Measurements from ENCODE around the gene MPND. TPM values are rescaled to one million over a fixed set of nuclear protein-coding genes. Genes with fewer than 3 reads are reported as not detected.

MPND gene
- total and polyA plus RNA-seq, 5 donors from 2014 or later = 4.9 to 12.2 (median 5.9) TPM

GRCh38 chr19:4361152-4362046, 18.0 kb downstream of the MPND start:
- Histone ChIP-seq H3K4me3 (ENCODE audit: low read depth, low read length) (no peak overlapping the region), H3K27me3 (ENCODE audit: control insufficient read depth, insufficient read depth, low read length) (no peaks in the 10 kb centered on the region), H3K36me3 (ENCODE audit: control insufficient read depth, insufficient read depth, low read length) (peaks cover 50% of the 10 kb centered on the region), H3K4me1 (ENCODE audit: control insufficient read depth, insufficient read depth, low read length, poor library complexity, severe bottlenecking) (no peaks in the 10 kb centered on the region), H3K9me3 (ENCODE audit: control insufficient read depth in 2 of 2, low read length in 2 of 2) (no peaks in the 10 kb centered on the region), H3K27ac (ENCODE audit: insufficient read depth, low read length, poor library complexity, severe bottlenecking) (no peak overlapping the region)
- no peaks in the 10 kb centered on the region for H3K27me3 Mint-ChIP-seq
- no peak for ATAC-seq (ENCODE audit: low read depth in 2 of 2)
- peaks cover 0 to 2% (median 0%) of the 10 kb centered on the region in 4 donors for H3K4me1 Mint-ChIP-seq
- DNase-seq = no peak
- no peak overlapping the region for H3K4me3 Mint-ChIP-seq
- H3K27ac Mint-ChIP-seq = no peak overlapping the region
- no peaks in the 10 kb centered on the region for H3K9me3 Mint-ChIP-seq
- peaks cover 6% of the 10 kb centered on the region for H3K36me3 Mint-ChIP-seq

DNA sequence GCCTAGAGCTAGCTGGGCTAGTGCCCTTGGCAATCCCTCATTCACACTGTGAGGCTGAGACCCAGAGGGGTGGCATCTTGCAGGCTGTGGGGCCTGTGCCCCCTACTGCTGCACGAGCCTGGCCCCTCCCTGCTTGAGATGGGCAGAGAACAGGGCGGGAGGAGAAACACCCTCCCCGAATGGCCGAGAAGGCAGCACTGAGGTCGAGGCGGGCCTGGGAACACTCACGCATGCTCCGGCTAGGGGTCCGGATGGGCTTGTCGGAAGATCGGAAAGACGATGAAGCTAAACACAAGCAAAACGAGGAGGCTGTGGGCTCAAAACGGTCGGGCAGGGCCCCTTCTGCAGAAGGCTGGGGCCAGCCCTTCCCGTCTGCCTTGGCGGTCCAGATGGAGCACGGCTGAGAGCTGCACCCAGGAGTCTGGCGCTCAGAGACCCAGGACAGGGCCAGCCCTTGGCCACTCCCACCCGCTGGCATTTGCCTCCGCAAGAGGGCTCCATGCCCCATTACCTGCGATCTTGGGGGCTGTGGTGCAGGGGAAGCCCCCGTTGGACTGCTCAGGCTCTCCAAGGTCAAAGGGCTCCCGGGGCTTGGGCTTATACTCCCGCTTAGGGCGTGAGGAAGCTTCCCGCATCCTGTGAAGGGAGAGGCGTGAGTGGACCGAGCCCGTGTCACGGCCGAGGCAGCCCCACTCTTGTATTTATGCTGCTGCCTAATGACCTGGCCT, 18.9 kb downstream of the MPND start:
- peaks cover 6% of the 10 kb centered on the region for H3K36me3 Mint-ChIP-seq
- H3K27me3 Mint-ChIP-seq = no peaks in the 10 kb centered on the region
- DNase-seq (no peak), ATAC-seq (ENCODE audit: low read depth in 2 of 2) (no peak)
- H3K4me3 ChIP-seq (ENCODE audit: low read depth, low read length) = no peak overlapping the region
- H3K4me1 Mint-ChIP-seq = peaks cover 0 to 5% (median 0%) of the 10 kb centered on the region in 4 donors
- H3K4me1 ChIP-seq (ENCODE audit: control insufficient read depth, insufficient read depth, low read length, poor library complexity, severe bottlenecking) = no peaks in the 10 kb centered on the region
- H3K27ac ChIP-seq (ENCODE audit: insufficient read depth, low read length, poor library complexity, severe bottlenecking) = no peak overlapping the region
- H3K27me3 ChIP-seq (ENCODE audit: control insufficient read depth, insufficient read depth, low read length) = no peaks in the 10 kb centered on the region
- H3K9me3 Mint-ChIP-seq = no peaks in the 10 kb centered on the region
- H3K27ac Mint-ChIP-seq = no peak overlapping the region
- peaks cover 50% of the 10 kb centered on the region for H3K36me3 ChIP-seq (ENCODE audit: control insufficient read depth, insufficient read depth, low read length)
- no peaks in the 10 kb centered on the region for H3K9me3 ChIP-seq (ENCODE audit: control insufficient read depth in 2 of 2, low read length in 2 of 2)
- H3K4me3 Mint-ChIP-seq = peak overlapping the region in 1 of 4 donors; percentile 54

DNA sequence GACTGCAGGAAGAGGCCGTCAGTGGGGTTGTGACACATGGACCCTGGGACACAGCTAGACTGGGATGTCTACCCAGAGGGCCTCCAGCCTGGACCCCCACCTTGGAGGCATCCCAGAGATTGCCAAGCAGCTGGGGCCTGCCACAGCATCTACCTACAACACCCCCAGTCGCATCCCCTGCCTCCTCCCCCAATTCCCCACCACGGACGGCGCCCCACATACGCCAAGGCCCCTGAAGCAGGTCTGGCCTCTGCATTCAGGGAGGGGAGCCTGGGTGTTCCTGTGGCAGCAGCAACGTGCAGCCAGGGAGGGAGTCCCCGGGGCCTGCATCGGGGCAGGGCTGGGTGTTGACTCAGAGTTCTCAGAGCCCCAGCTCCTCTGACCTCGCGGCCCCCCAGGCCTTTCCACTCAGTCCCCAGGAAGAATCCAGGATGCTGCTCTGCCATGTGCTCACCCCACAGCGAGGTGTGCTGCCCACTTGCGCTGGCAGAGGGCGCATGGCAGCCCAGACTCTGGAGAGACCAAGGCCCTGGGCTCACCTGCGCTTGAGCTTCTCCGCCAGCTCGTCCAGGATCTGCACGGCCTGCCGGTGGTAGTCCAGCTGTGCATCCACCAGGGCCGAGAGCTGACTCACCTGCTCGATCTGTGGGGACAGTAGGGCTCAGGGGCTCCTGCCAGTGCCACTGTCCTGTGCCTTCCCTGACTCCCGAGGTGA, 19.6 kb downstream of the MPND start:
- H3K36me3 ChIP-seq (ENCODE audit: control insufficient read depth, insufficient read depth, low read length) = peaks cover 50% of the 10 kb centered on the region
- no peak overlapping the region for H3K27ac ChIP-seq (ENCODE audit: insufficient read depth, low read length, poor library complexity, severe bottlenecking)
- Mint-ChIP-seq H3K27ac (no peak overlapping the region), H3K36me3 (peaks cover 6% of the 10 kb centered on the region), H3K4me1 (peaks cover 0 to 10% (median 0%) of the 10 kb centered on the region in 4 donors), H3K27me3 (no peaks in the 10 kb centered on the region), H3K4me3 (no peak overlapping the region), H3K9me3 (no peaks in the 10 kb centered on the region)
- H3K9me3 ChIP-seq (ENCODE audit: control insufficient read depth in 2 of 2, low read length in 2 of 2) = no peaks in the 10 kb centered on the region
- DNase-seq = no peak
- no peak for ATAC-seq (ENCODE audit: low read depth in 2 of 2)
- H3K4me1 ChIP-seq (ENCODE audit: control insufficient read depth, insufficient read depth, low read length, poor library complexity, severe bottlenecking) = peaks cover 3% of the 10 kb centered on the region
- no peak overlapping the region for H3K4me3 ChIP-seq (ENCODE audit: low read depth, low read length)
- H3K27me3 ChIP-seq (ENCODE audit: control insufficient read depth, insufficient read depth, low read length) = no peaks in the 10 kb centered on the region

- H3K27ac ChIP-seq (ENCODE audit: insufficient read depth, low read length, poor library complexity, severe bottlenecking) = no peak overlapping the region
- Mint-ChIP-seq H3K27ac (no peak overlapping the region), H3K4me3 (no peak overlapping the region), H3K36me3 (peaks cover 6% of the 10 kb centered on the region), H3K4me1 (peaks cover 0 to 16% (median 3%) of the 10 kb centered on the region in 4 donors), H3K27me3 (no peaks in the 10 kb centered on the region), H3K9me3 (no peaks in the 10 kb centered on the region)
- no peaks in the 10 kb centered on the region for H3K9me3 ChIP-seq (ENCODE audit: control insufficient read depth in 2 of 2, low read length in 2 of 2)
- no peak overlapping the region for H3K4me3 ChIP-seq (ENCODE audit: low read depth, low read length)
- H3K4me1 ChIP-seq (ENCODE audit: control insufficient read depth, insufficient read depth, low read length, poor library complexity, severe bottlenecking) = peaks cover 10% of the 10 kb centered on the region
- H3K36me3 ChIP-seq (ENCODE audit: control insufficient read depth, insufficient read depth, low read length) = peaks cover 50% of the 10 kb centered on the region
- H3K27me3 ChIP-seq (ENCODE audit: control insufficient read depth, insufficient read depth, low read length) = no peaks in the 10 kb centered on the region
- ATAC-seq (ENCODE audit: low read depth in 2 of 2) (no peak), DNase-seq (no peak)
Measured at GRCh38 chr19:4363571-4364304, 20.4 kb downstream of the MPND start.

GRCh38 chr19:4365341-4365740, 22.0 kb downstream of the MPND start:
- H3K27ac ChIP-seq (ENCODE audit: insufficient read depth, low read length, poor library complexity, severe bottlenecking) = no peak overlapping the region
- Mint-ChIP-seq H3K27ac (no peak overlapping the region), H3K27me3 (no peaks in the 10 kb centered on the region), H3K4me3 (no peak overlapping the region), H3K9me3 (no peaks in the 10 kb centered on the region), H3K36me3 (peaks cover 5% of the 10 kb centered on the region), H3K4me1 (peaks cover 0 to 28% (median 11%) of the 10 kb centered on the region in 4 donors)
- peaks cover 26% of the 10 kb centered on the region for H3K4me1 ChIP-seq (ENCODE audit: control insufficient read depth, insufficient read depth, low read length, poor library complexity, severe bottlenecking)
- H3K27me3 ChIP-seq (ENCODE audit: control insufficient read depth, insufficient read depth, low read length) = no peaks in the 10 kb centered on the region
- peaks cover 43% of the 10 kb centered on the region for H3K36me3 ChIP-seq (ENCODE audit: control insufficient read depth, insufficient read depth, low read length)
- no peak for ATAC-seq (ENCODE audit: low read depth in 2 of 2)
- no peak overlapping the region for H3K4me3 ChIP-seq (ENCODE audit: low read depth, low read length)
- no peaks in the 10 kb centered on the region for H3K9me3 ChIP-seq (ENCODE audit: control insufficient read depth in 2 of 2, low read length in 2 of 2)
- DNase-seq = no peak

GRCh38 chr19:4365791-4366665, 22.7 kb downstream of the MPND start:
- no peaks in the 10 kb centered on the region for H3K27me3 Mint-ChIP-seq
- H3K4me1 ChIP-seq (ENCODE audit: control insufficient read depth, insufficient read depth, low read length, poor library complexity, severe bottlenecking) = peaks cover 33% of the 10 kb centered on the region
- peak overlapping the region; percentile 33 for H3K27ac ChIP-seq (ENCODE audit: insufficient read depth, low read length, poor library complexity, severe bottlenecking)
- no peak overlapping the region for H3K27ac Mint-ChIP-seq
- peak overlapping the region in 1 of 4 donors; percentile 21 for H3K4me3 Mint-ChIP-seq
- H3K9me3 ChIP-seq (ENCODE audit: control insufficient read depth in 2 of 2, low read length in 2 of 2) = no peaks in the 10 kb centered on the region
- H3K9me3 Mint-ChIP-seq = no peaks in the 10 kb centered on the region
- peaks cover 0 to 34% (median 14%) of the 10 kb centered on the region in 4 donors for H3K4me1 Mint-ChIP-seq
- H3K27me3 ChIP-seq (ENCODE audit: control insufficient read depth, insufficient read depth, low read length) = no peaks in the 10 kb centered on the region
- DNase-seq = no peak
- H3K4me3 ChIP-seq (ENCODE audit: low read depth, low read length) = no peak overlapping the region
- no peak for ATAC-seq (ENCODE audit: low read depth in 2 of 2)
- peaks cover 3% of the 10 kb centered on the region for H3K36me3 Mint-ChIP-seq
- peaks cover 36% of the 10 kb centered on the region for H3K36me3 ChIP-seq (ENCODE audit: control insufficient read depth, insufficient read depth, low read length)

Data from CD4-positive, CD25-positive, alpha-beta regulatory T cell (primary cell).